HepG2 (cell line): ENCODE results near the gene RBP7. TPM values are rescaled to one million over a fixed set of nuclear protein-coding genes. Genes with fewer than 3 reads are reported as not detected.

ENCODE experiments used
- ATAC-seq: fragments of 200-7000 bp; cut with Tn5 transposase; 3 replicates; pipeline ENCODE4 v1.9.1; 2020; ENCODE audit warnings: mild to moderate bottlenecking, moderate library complexity
- BruUV-seq: library from RNA; stranded (reverse); fragments of 400-500 nt; replicated peaks from 2 replicates; lab custom pipeline; 2021; lab: Mats Ljungman, UMichigan
- CTCF ChIA-PET: fragments of 300-600 bp; formaldehyde crosslinking; extraction: SDS; loops from one replicate; lab custom pipeline; 2021; ENCODE audit warnings: low total read pairs, inconsistent platforms, low intra/inter-chr PET ratio; lab: Yijun Ruan, JAX
- POLR2A ChIA-PET: fragments of 350-600 bp; sonication (Branson Sonifier 250); formaldehyde crosslinking; loops from one replicate; lab custom pipeline; 2020; ENCODE audit warnings: antibody characterized with exemption, inconsistent platforms; lab: Yijun Ruan, JAX
- DNase-seq: peaks from one replicate; pipeline ENCODE4 v3.0.0-alpha.2; 2015; ENCODE audit warnings: low spot score
- FAIRE-seq: peaks from 3 replicates; lab custom pipeline; 2011; peaks lifted over from hg19 to GRCh38; lab: Jason Lieb, UNC
- H2AFZ ChIP-seq: one replicate; pipeline ENCODE4 v1.6.1; 2011; ENCODE audit warnings: low read length, inconsistent platforms
- H3K27ac ChIP-seq: fragments of 300-600 bp; 3 replicates; pipeline ENCODE4 v1.8.0; 2011; ENCODE audit warnings: mixed run types, mild to moderate bottlenecking, mixed read lengths, low read length, inconsistent platforms; ENCODE audit not compliant: insufficient read depth; ENCODE audit errors: extremely low read length
- H3K27me3 ChIP-seq, 2 experiments: fragments of 200-600 bp in 1 of 2; 2 replicates in 1 of 2; 3 replicates in 1 of 2; pipeline versions ENCODE4 v1.6.0 to v1.8.0; 2011; ENCODE audit warnings: low read length in 2 of 2, mild to moderate bottlenecking in 2 of 2, moderate library complexity in 2 of 2, inconsistent platforms in 1 of 2; ENCODE audit not compliant: insufficient read depth in 2 of 2, control insufficient read depth in 1 of 2
- H3K36me3 ChIP-seq, 2 experiments: fragments of 200-600 bp in 1 of 2; replicated peaks in 1 of 2; 2 replicates in 1 of 2; 3 replicates in 1 of 2; pipeline versions ENCODE4 v1.5.1 to v1.8.0; 2011; ENCODE audit warnings: low read length in 2 of 2, inconsistent platforms in 1 of 2; ENCODE audit not compliant: insufficient read depth in 2 of 2, control insufficient read depth in 1 of 2
- H3K4me1 ChIP-seq: 2 replicates; pipeline ENCODE4 v1.5.1; 2012; ENCODE audit warnings: low read length, inconsistent platforms; ENCODE audit not compliant: insufficient read depth
- H3K4me2 ChIP-seq: 2 replicates; pipeline ENCODE4 v1.6.0; 2011; ENCODE audit warnings: low read depth, low read length, inconsistent platforms
- H3K4me3 ChIP-seq, 3 experiments: fragments of 200-600 bp in 1 of 3; sonication (generic), shearing (Covaris generic) in 1 of 3; replicated peaks in 1 of 3; 2 replicates each; pipeline ENCODE4 v1.5.1; 2011 to 2016; ENCODE audit warnings: low read length in 3 of 3, inconsistent platforms in 2 of 3, low read depth in 2 of 3, mild to moderate bottlenecking in 2 of 3, control low read depth in 1 of 3, mixed read lengths in 1 of 3; ENCODE audit not compliant: insufficient read depth in 1 of 3
- H3K79me2 ChIP-seq: one replicate; pipeline ENCODE4 v1.6.1; 2011; ENCODE audit warnings: low read length, inconsistent platforms; ENCODE audit not compliant: insufficient read depth
- H3K9ac ChIP-seq: 2 replicates; pipeline ENCODE4 v1.6.0; 2011; ENCODE audit warnings: mild to moderate bottlenecking, low read depth, low read length, inconsistent platforms; ENCODE audit not compliant: insufficient read depth
- H3K9me3 ChIP-seq: 2 replicates; pipeline ENCODE4 v1.5.1; 2012; ENCODE audit warnings: mild to moderate bottlenecking, low read length
- H4K20me1 ChIP-seq: 2 replicates; pipeline ENCODE4 v1.6.0; 2011; ENCODE audit warnings: inconsistent platforms, mild to moderate bottlenecking, low read length, moderate library complexity; ENCODE audit not compliant: insufficient read depth
- ATF2 ChIP-seq: sonication (generic); formaldehyde crosslinking; IDR thresholded peaks from 2 replicates; pipeline ENCODE4 v1.4.0; 2020; ENCODE audit warnings: missing genetic modification reagents
- E2F1 ChIP-seq: sonication (generic); formaldehyde crosslinking; IDR thresholded peaks from 2 replicates; pipeline ENCODE4 v1.5.0; 2020; ENCODE audit warnings: missing genetic modification reagents
- FOSL1 ChIP-seq: sonication (generic); formaldehyde crosslinking; IDR thresholded peaks from 2 replicates; pipeline ENCODE4 v1.9.0; 2021; ENCODE audit warnings: missing genetic modification reagents, borderline replicate concordance
- IKZF1 ChIP-seq: fragments of 450-650 bp; IDR thresholded peaks from 2 replicates; pipeline ENCODE4 v1.7.1; 2016
- SP1 ChIP-seq, 2 experiments: fragments of 450-650 bp in 1 of 2; sonication (generic) in 1 of 2; formaldehyde crosslinking in 1 of 2; IDR thresholded peaks; 2 replicates each; pipeline versions ENCODE4 v1.4.0 to v1.6.1; 2016 to 2020; ENCODE audit warnings: missing genetic modification reagents in 1 of 2
- TFAP4 ChIP-seq: sonication (generic); IDR thresholded peaks from 2 replicates; pipeline ENCODE4 v1.6.1; 2016; ENCODE audit warnings: low read depth, borderline replicate concordance
- ZFP37 ChIP-seq: sonication (generic); formaldehyde crosslinking; IDR thresholded peaks from 2 replicates; pipeline ENCODE4 v1.4.0; 2020; ENCODE audit warnings: missing genetic modification reagents, borderline replicate concordance
- ZNF790 ChIP-seq: sonication (generic); formaldehyde crosslinking; IDR thresholded peaks from 2 replicates; pipeline ENCODE4 v1.8.0; 2022; ENCODE audit warnings: missing genetic modification reagents, mild to moderate bottlenecking, borderline replicate concordance
- WGBS: methylation state at CpG from one replicate; pipeline ENCODE4 v1.1.6; 2017; ENCODE audit warnings: low lambda C conversion rate; 5-methylcytosine and 5-hydroxymethylcytosine counted together
- in situ Hi-C: cut with HindIII; loops from 2 replicates; pipeline ENCODE4 v1.10.0; 2017; ENCODE audit warnings: low pct_unique_long_range_greater_than_20kb; ENCODE audit not compliant: extremely low pct_ligation_motif_present
- intact Hi-C: fragments of 100-400 bp; cut with micrococcal nuclease; formaldehyde crosslinking; loops from one replicate; pipeline ENCODE4 v1.10.0; 2022; ENCODE audit not compliant: unreplicated experiment
- polyA plus RNA-seq, 8 experiments: library from polyadenylated mRNA; depleted of rRNA in 3 of 8; stranded (reverse) in 7 of 8; unstranded in 1 of 8; fragments of >200 nt; fragmentation: Illumina TruSeq in 4 of 8; extraction: Trizol in 4 of 8; gene quantifications; 2 replicates each; pipeline versions ENCODE4 v1.2.1 to v1.2.3, GENCODE V29; 2011 to 2016; ENCODE audit warnings: low read depth in 4 of 8, missing spikeins in 1 of 8, mixed read lengths in 1 of 8; ENCODE audit not compliant: insufficient read depth in 1 of 8
- total RNA-seq, 5 experiments: library from RNA; depleted of rRNA; stranded (reverse); fragments of >200 nt; fragmentation: Illumina TruSeq; extraction: Trizol; gene quantifications; 2 replicates each; pipeline ENCODE4 v1.2.3, GENCODE V29; 2016; ENCODE audit warnings: low read depth in 1 of 5

The RBP7 gene
- total and polyA plus RNA-seq, 2 of the 13 experiments (the other 11 are each of a cell fraction or from before 2014, with no cell fraction given), result 1.6 to 2.0 TPM

- in situ Hi-C loops, result no loop called here
- DNase-seq, result no peak
- Histone ChIP-seq H3K36me3 (peaks cover 2 to 7% of the 10 kb centered on the region in 2 experiments; a peak in 2 of 5 replicates), H3K79me2 (no peaks in the 10 kb centered on the region), H3K4me3 (no peak overlapping the region), H3K27ac (no peak overlapping the region), H3K9ac (no peak overlapping the region), H3K27me3 (no peaks in the 10 kb centered on the region), H3K9me3 (no peaks in the 10 kb centered on the region), H2AFZ (no peak overlapping the region), H3K4me2 (no peak overlapping the region), H3K4me1 (peaks cover 20% of the 10 kb centered on the region), H4K20me1 (no peaks in the 10 kb centered on the region)
- intact Hi-C loops, result no loop called here
- 89% methylated on average over 4 of the region's 5 CpGs for WGBS
- ChIA-PET CTCF (no interaction called here), POLR2A (interaction anchor here (0.6 kb wide), 1 partner anchor 326 kb away, joined by 3 read pairs; no protein-coding TSS in a partner anchor)
- BruUV-seq, result no TSS peak
- FAIRE-seq, result no peak
- TF ChIP-seq ATF2 (CRISPR knock-in tag) (no peak), SP1 (IDR thresholded peaks at IDR 0.05) (no peak), SP1 (CRISPR knock-in tag; IDR thresholded peaks at IDR 0.05) (no peak), IKZF1 (no peak), ZFP37 (CRISPR knock-in tag) (no peak), ZNF790 (CRISPR knock-in tag) (no peak), FOSL1 (CRISPR knock-in tag) (no peak)
- no peak for ATAC-seq
Observed at GRCh38 chr1:9984253-9984652, 12.8 kb upstream of the RBP7 start.

GRCh38 chr1:9985001-9985400 is 12.0 kb upstream of the RBP7 start:
- BruUV-seq, result no TSS peak
- Histone ChIP-seq H3K36me3 (peaks cover 2 to 7% of the 10 kb centered on the region in 2 experiments; a peak in 2 of 5 replicates), H3K4me2 (no peak overlapping the region), H2AFZ (no peak overlapping the region), H3K79me2 (no peaks in the 10 kb centered on the region), H3K4me3 (no peak overlapping the region), H3K27ac (no peak overlapping the region), H4K20me1 (no peaks in the 10 kb centered on the region), H3K9me3 (no peaks in the 10 kb centered on the region), H3K27me3 (no peaks in the 10 kb centered on the region), H3K4me1 (peaks cover 20% of the 10 kb centered on the region), H3K9ac (no peak overlapping the region)
- DNase-seq, result no peak
- no peak for FAIRE-seq
- ChIA-PET CTCF (no interaction called here), POLR2A (no interaction called here)
- no peak for TF ChIP-seq E2F1 (CRISPR knock-in tag)
- TF ChIP-seq TFAP4, result peak; percentile 52; the same call in 1 of the 2 replicates
- no peak for ATAC-seq
- in situ Hi-C loops (no loop called here), intact Hi-C loops (no loop called here)
- 41% methylated on average over 6 of the region's 6 CpGs for WGBS
